ENCODE data around the gene CCDC197. TPM values are rescaled to one million over a fixed set of nuclear protein-coding genes. Genes with fewer than 3 reads are reported as not detected.
A peak's percentile ranks its signal among the peaks of the same experiment; 100 is the strongest.

The CCDC197 gene
- total RNA-seq, 1 donor from 2014 or later = 1.2 TPM

- intact Hi-C loops (cut with micrococcal nuclease) = no loop called here
- H3K27ac ChIP-seq (replicated peaks) = no peak overlapping the region
- H3K27me3 ChIP-seq (ENCODE audit: low read depth) = no peaks in the 10 kb centered on the region
- no peaks in the 10 kb centered on the region for H3K4me1 ChIP-seq
- TF ChIP-seq CTCF (IDR thresholded peaks at IDR 0.05; ENCODE audit: borderline replicate concordance) = no peak
- no peak for DNase-seq
- no peaks in the 10 kb centered on the region for H3K36me3 ChIP-seq
- H3K4me3 ChIP-seq = no peak overlapping the region
- no peaks in the 10 kb centered on the region for H3K9me3 ChIP-seq (replicated peaks)
These were observed 22.2 kb downstream of the CCDC197 start for GRCh38 chr14:94019329-94019728.

- no peaks in the 10 kb centered on the region for H3K4me1 ChIP-seq
- no peak overlapping the region for H3K4me3 ChIP-seq
- H3K9me3 ChIP-seq (replicated peaks) = no peaks in the 10 kb centered on the region
- no peak for TF ChIP-seq CTCF (IDR thresholded peaks at IDR 0.05; ENCODE audit: borderline replicate concordance)
- no peaks in the 10 kb centered on the region for H3K36me3 ChIP-seq
- H3K27me3 ChIP-seq (ENCODE audit: low read depth) = no peaks in the 10 kb centered on the region
- DNase-seq = no peak
- H3K27ac ChIP-seq (replicated peaks) = no peak overlapping the region
- intact Hi-C loops (cut with micrococcal nuclease) = no loop called here
These were observed 23.2 kb downstream of the CCDC197 start for GRCh38 chr14:94020267-94020666.

GRCh38 chr14:94021001-94021400 lies 23.9 kb downstream of the CCDC197 start:
- no peaks in the 10 kb centered on the region for H3K36me3 ChIP-seq
- no peak overlapping the region for H3K27ac ChIP-seq (replicated peaks)
- no peak for TF ChIP-seq CTCF (IDR thresholded peaks at IDR 0.05; ENCODE audit: borderline replicate concordance)
- no peaks in the 10 kb centered on the region for H3K4me1 ChIP-seq
- no peaks in the 10 kb centered on the region for H3K9me3 ChIP-seq (replicated peaks)
- H3K27me3 ChIP-seq (ENCODE audit: low read depth) = no peaks in the 10 kb centered on the region
- no peak overlapping the region for H3K4me3 ChIP-seq
- intact Hi-C loops (cut with micrococcal nuclease) = no loop called here
- DNase-seq = no peak

GRCh38 chr14:94021416-94022157 lies 24.5 kb downstream of the CCDC197 start:
- H3K27ac ChIP-seq (replicated peaks) = no peak overlapping the region
- intact Hi-C loops (cut with micrococcal nuclease) = no loop called here
- TF ChIP-seq CTCF (IDR thresholded peaks at IDR 0.05; ENCODE audit: borderline replicate concordance) = no peak
- no peaks in the 10 kb centered on the region for H3K9me3 ChIP-seq (replicated peaks)
- H3K4me1 ChIP-seq = peaks cover 4% of the 10 kb centered on the region
- peak; percentile 3 for DNase-seq
- H3K27me3 ChIP-seq (ENCODE audit: low read depth) = no peaks in the 10 kb centered on the region
- H3K36me3 ChIP-seq = no peaks in the 10 kb centered on the region
- no peak overlapping the region for H3K4me3 ChIP-seq

GRCh38 chr14:94022532-94023411 lies 25.7 kb downstream of the CCDC197 start:
- Histone ChIP-seq H3K9me3 (replicated peaks) (no peaks in the 10 kb centered on the region), H3K27ac (replicated peaks) (no peak overlapping the region), H3K4me1 (peaks cover 7% of the 10 kb centered on the region), H3K27me3 (ENCODE audit: low read depth) (no peaks in the 10 kb centered on the region), H3K36me3 (no peaks in the 10 kb centered on the region), H3K4me3 (no peak overlapping the region)
- intact Hi-C loops (cut with micrococcal nuclease) = no loop called here
- TF ChIP-seq CTCF (IDR thresholded peaks at IDR 0.05; ENCODE audit: borderline replicate concordance) = no peak
- DNase-seq = peak; percentile 1

Measured in left ventricle myocardium inferior (tissue), 1 donor.